Measurements from ENCODE around the gene RSRC1. TPM values are rescaled to one million over a fixed set of nuclear protein-coding genes. Genes with fewer than 3 reads are reported as not detected.

RSRC1 gene
- total and polyA plus RNA-seq, 2 donors (not counting 1 experiment from before 2014, with no cell fraction given): 4.5 to 54.6 TPM

- 6% methylated on average over 7 of the region's 9 CpGs for WGBS (ENCODE audit: insufficient coverage)
Measured at GRCh38 chr3:158109295-158109803, 540 bp upstream of the RSRC1 start.

More at GRCh38 chr3:158109295-158109803, 540 bp upstream of the RSRC1 start:
- Histone ChIP-seq H3K27me3 (replicated peaks in 1 of 4; ENCODE audit: control extremely low read depth in 1 of 4, control insufficient read depth in 3 of 4, insufficient read depth in 4 of 4, low read length in 3 of 4) (peaks cover 4 to 45% (median 40%) of the 10 kb centered on the region in 4 experiments), H3K27ac (ENCODE audit: low read length in 2 of 2) (peak overlapping the region in 1 of 2 donors; percentile 83), H4K20me1 (ENCODE audit: control insufficient read depth, insufficient read depth, low read length, poor library complexity, severe bottlenecking) (peaks cover 23% of the 10 kb centered on the region), H2AFZ (ENCODE audit: insufficient read depth, low read depth, low read length, poor library complexity, severe bottlenecking) (peak overlapping the region; percentile 91), H3K4me2 (replicated peaks; ENCODE audit: low read depth, low read length, poor library complexity, severe bottlenecking) (peak overlapping the region; percentile 83), H3K9ac (ENCODE audit: low read length) (peak overlapping the region; percentile 90), H3K36me3 (replicated peaks in 1 of 2; ENCODE audit: control extremely low read depth in 1 of 2, control insufficient read depth in 1 of 2, extremely low read depth in 1 of 2, insufficient read depth in 2 of 2, low read length in 1 of 2) (no peaks in the 10 kb centered on the region), H3K4me1 (ENCODE audit: control insufficient read depth in 2 of 2, insufficient read depth in 2 of 2, low read length in 2 of 2) (peaks cover 43 to 59% of the 10 kb centered on the region in 2 donors), H3K4me3 (ENCODE audit: control extremely low read depth in 1 of 5, extremely low read depth in 1 of 5, insufficient read depth in 1 of 5, low read depth in 2 of 5, low read length in 4 of 5) (peak overlapping the region; percentile 85 to 93 (median 87)), H3K9me3 (ENCODE audit: control extremely low read depth in 1 of 3, control insufficient read depth in 2 of 3, insufficient read depth in 1 of 3, low read length in 2 of 3) (peaks cover 0 to 27% (median 11%) of the 10 kb centered on the region in 3 donors), H3K79me2 (ENCODE audit: control insufficient read depth, insufficient read depth, low read length) (peaks cover 47% of the 10 kb centered on the region)
- DNase-seq (no peak), ATAC-seq (ENCODE audit: low read depth) (no peak)
- Mint-ChIP-seq H3K27me3 (peaks cover 42% of the 10 kb centered on the region), H3K27ac (peak overlapping the region; percentile 75), H3K9me3 (ENCODE audit: insufficient read depth) (no peaks in the 10 kb centered on the region), H3K4me1 (peaks cover 47% of the 10 kb centered on the region), H3K4me3 (peak overlapping the region; percentile 87)
- ChIA-PET CTCF (interaction anchor here (0.8 to 2.0 kb wide), 4 partner anchors 10 to 430 kb away, joined by 3 to 8 read pairs (median 4); no protein-coding TSS in a partner anchor), POLR2A (interaction anchor here (0.6 to 1.6 kb wide), 2 partner anchors 10 to 532 kb away, joined by 4 to 6 read pairs; no protein-coding TSS in a partner anchor)
- intact Hi-C loops (cut with micrococcal nuclease): no loop called here
- TF ChIP-seq CTCF (IDR thresholded peaks at IDR 0.05) (no peak), EZH2 (IDR thresholded peaks at IDR 0.05; ENCODE audit: borderline replicate concordance, insufficient read depth, low read depth, low read length, poor library complexity, severe bottlenecking) (no peak)
